NCI-H526 (cell line): Measurements from ENCODE around the gene TAL1.

Experiments used
- DNase-seq, 2 experiments: peaks; one replicate each; lab custom pipeline; 2025; lab: John Stamatoyannopoulos, UW

Gene TAL1

DNA sequence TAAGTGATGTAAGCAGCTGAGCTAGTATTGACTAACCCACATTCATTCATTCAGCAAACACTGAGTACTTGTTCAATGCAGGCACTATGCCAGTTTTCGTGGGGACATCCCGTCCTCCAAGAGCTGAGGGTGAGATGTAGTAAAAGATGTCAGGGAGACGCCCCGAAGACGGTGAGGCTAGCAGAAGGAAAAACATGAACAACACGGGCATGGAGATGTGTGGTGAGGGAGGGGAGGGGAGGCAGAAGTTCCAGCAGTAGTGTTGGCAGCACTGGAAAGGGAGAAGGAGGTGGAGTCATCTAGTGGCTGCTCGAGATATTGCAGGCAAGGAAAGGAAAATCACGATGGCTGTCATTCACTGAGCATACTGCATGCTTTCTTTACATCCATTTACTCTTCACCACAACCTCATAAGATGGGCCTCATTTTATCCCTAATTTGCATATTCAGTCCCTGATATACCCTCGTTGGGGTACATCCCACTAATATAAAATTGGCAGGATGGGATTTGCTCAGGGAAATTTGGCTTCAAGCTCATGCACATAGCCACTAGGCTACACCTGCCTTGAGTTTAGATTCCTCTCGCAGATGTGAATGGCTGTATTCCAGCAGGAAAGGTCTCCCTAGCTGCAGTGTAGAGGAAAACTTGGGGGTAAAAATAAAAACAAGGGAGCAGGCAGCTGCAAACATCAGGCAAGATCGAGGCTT lies 56.6 kb downstream of the TAL1 start:
- DNase-seq = peak; percentile 41 to 74

- no peak for DNase-seq
Measured at GRCh38 chr1:47174656-47175020, 57.4 kb downstream of the TAL1 start.

DNA sequence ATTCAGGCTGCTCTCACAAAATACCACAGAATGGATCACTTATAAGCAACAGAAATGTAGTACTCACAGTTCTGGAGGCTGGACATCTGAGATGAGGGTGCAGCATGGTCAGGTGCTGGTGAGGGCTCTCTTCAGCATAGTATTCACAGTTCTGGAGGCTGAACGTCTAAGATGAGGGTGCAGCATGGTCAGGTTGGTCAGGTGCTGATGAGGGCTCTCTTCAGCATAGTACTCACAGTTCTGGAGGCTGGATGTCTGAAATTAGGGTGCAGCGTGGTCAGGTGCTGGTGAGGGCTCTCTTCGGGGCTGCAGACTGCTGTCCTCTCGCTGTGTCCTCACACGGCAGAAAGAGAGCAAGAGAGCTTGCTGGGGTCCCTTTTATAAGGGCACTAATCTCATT lies 59.2 kb downstream of the TAL1 start:
- no peak for DNase-seq
